HepG2 (cell line): ENCODE results near the gene PREX1. TPM values are rescaled to one million over a fixed set of nuclear protein-coding genes. Genes with fewer than 3 reads are reported as not detected.

Experiments used
- SIX4 ChIP-seq: sonication (generic); formaldehyde crosslinking; IDR thresholded peaks from 2 replicates; pipeline ENCODE4 v1.4.0; 2020; ENCODE audit warnings: missing genetic modification reagents
- TFAP4 ChIP-seq: sonication (generic); IDR thresholded peaks from 2 replicates; pipeline ENCODE4 v1.6.1; 2016; ENCODE audit warnings: low read depth, borderline replicate concordance
- ZBTB14 ChIP-seq: sonication (generic); formaldehyde crosslinking; IDR thresholded peaks from 2 replicates; pipeline ENCODE4 v1.4.0; 2020; ENCODE audit warnings: missing genetic modification reagents
- ZNF282 ChIP-seq: fragments of 450-650 bp; IDR thresholded peaks from 2 replicates; pipeline ENCODE4 v1.6.1; 2018; ENCODE audit not compliant: partially characterized antibody
- ZNF609 ChIP-seq: sonication (generic); formaldehyde crosslinking; IDR thresholded peaks from 2 replicates; pipeline ENCODE4 v1.4.0; 2020; ENCODE audit warnings: mild to moderate bottlenecking, missing genetic modification reagents, borderline replicate concordance
- ZNF629 ChIP-seq: sonication (generic); formaldehyde crosslinking; conservative IDR thresholded peaks from 2 replicates; pipeline ENCODE4 v1.5.0; 2020; ENCODE audit warnings: missing genetic modification reagents
- ZNF646 ChIP-seq: sonication (generic); formaldehyde crosslinking; IDR thresholded peaks from 2 replicates; pipeline ENCODE4 v1.9.0; 2021; ENCODE audit warnings: mild to moderate bottlenecking, missing genetic modification reagents
- polyA plus RNA-seq, 8 experiments: library from polyadenylated mRNA; depleted of rRNA in 3 of 8; stranded (reverse) in 7 of 8; unstranded in 1 of 8; fragments of >200 nt; fragmentation: Illumina TruSeq in 4 of 8; extraction: Trizol in 4 of 8; gene quantifications; 2 replicates each; pipeline versions ENCODE4 v1.2.1 to v1.2.3, GENCODE V29; 2011 to 2016; ENCODE audit warnings: low read depth in 4 of 8, missing spikeins in 1 of 8, mixed read lengths in 1 of 8; ENCODE audit not compliant: insufficient read depth in 1 of 8
- total RNA-seq, 5 experiments: library from RNA; depleted of rRNA; stranded (reverse); fragments of >200 nt; fragmentation: Illumina TruSeq; extraction: Trizol; gene quantifications; 2 replicates each; pipeline ENCODE4 v1.2.3, GENCODE V29; 2016; ENCODE audit warnings: low read depth in 1 of 5

PREX1 gene
- total and polyA plus RNA-seq, 2 of the 13 experiments (the other 11 are each of a cell fraction or from before 2014, with no cell fraction given): 0.02 to 0.04 TPM

GRCh38 chr20:48738399-48739304, 89.1 kb downstream of the PREX1 start (continued):
- 0 out of 2 replicates have a peak, but pooled peaks have one; percentile 59 for TF ChIP-seq ZNF646
- no peak for TF ChIP-seq ZBTB14 (CRISPR knock-in tag)
- TF ChIP-seq ZNF282: no peak
- 0 out of 2 replicates have a peak, but pooled peaks have one; percentile 14 for TF ChIP-seq SIX4 (CRISPR knock-in tag)
- TF ChIP-seq TFAP4: peak; percentile 83
- TF ChIP-seq ZNF629: peak; percentile 51
- TF ChIP-seq ZNF609: peak; percentile 59; the same call in 1 of the 2 replicates
